Mammary epithelial cell (primary cell): Measurements from ENCODE around the gene TUBB2A.

Experiments used
- CTCF ChIP-seq, 2 donors: IDR thresholded peaks in 1 of 2; conservative IDR thresholded peaks in 1 of 2; 2 replicates each; pipeline ENCODE4 v1.5.1; 2011 to 2012; ENCODE audit warnings: inconsistent platforms in 2 of 2, low read length in 2 of 2, mild to moderate bottlenecking in 2 of 2, control low read depth in 1 of 2, low read depth in 1 of 2; ENCODE audit not compliant: insufficient read depth in 1 of 2; ENCODE audit errors: extremely low read depth in 1 of 2
- EZH2 ChIP-seq: IDR thresholded peaks from 2 replicates; pipeline ENCODE4 v1.6.1; 2012; ENCODE audit warnings: low read length, inconsistent platforms, borderline replicate concordance

GRCh38 chr6:3163248-3163594, 5.9 kb upstream of the TUBB2A start:
- TF ChIP-seq EZH2, result no peak
- TF ChIP-seq CTCF (conservative IDR thresholded peaks at IDR 0.05 in 1 of 2, IDR thresholded peaks at IDR 0.05 in 1 of 2; ENCODE audit: extremely low read depth in 1 of 2, insufficient read depth in 1 of 2, low read depth in 1 of 2, low read length in 2 of 2), result no peak
